Mucosa of gallbladder (tissue), 1 donor: ENCODE measurements around the gene KCNN3. TPM values are rescaled to one million over a fixed set of nuclear protein-coding genes. Genes with fewer than 3 reads are reported as not detected.

Experiments used
- DNase-seq: peaks from one replicate; pipeline ENCODE4 v3.0.0-alpha.2; 2020; ENCODE audit warnings: low spot score
- total RNA-seq: library from RNA; stranded (reverse); gene quantifications from one replicate; pipeline ENCODE4 v1.2.1, GENCODE V29; 2021
- donor health status: DM: no; HTN: no; CAD: no.

The KCNN3 gene
- total RNA-seq, 1 donor from 2014 or later = 3.9 TPM

GRCh38 chr1:154772606-154773506 lies 97.2 kb downstream of the KCNN3 start:
- DNase-seq = no peak

DNA sequence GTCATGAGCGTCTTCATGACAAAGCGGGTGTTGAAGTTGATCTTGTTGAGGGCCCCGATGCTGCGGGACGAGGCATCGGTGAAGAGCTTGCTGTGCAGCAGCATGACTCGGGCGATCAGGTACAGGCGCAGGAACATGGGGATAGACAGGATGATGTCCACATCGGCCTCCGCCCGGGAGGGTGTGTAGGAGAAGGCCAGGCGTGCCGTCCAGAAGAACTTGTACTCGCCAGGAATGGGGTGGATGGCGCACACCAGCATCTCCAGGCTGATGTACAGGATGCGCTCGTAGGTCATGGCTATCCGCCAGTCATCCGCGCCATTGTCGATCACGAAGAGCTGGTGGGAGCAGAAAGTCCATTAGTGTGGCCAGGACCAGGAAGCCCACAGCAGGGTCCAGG lies 98.0 kb downstream of the KCNN3 start:
- DNase-seq = no peak

- no peak for DNase-seq
Observed at GRCh38 chr1:154770897-154771594, 99.0 kb downstream of the KCNN3 start.

DNA sequence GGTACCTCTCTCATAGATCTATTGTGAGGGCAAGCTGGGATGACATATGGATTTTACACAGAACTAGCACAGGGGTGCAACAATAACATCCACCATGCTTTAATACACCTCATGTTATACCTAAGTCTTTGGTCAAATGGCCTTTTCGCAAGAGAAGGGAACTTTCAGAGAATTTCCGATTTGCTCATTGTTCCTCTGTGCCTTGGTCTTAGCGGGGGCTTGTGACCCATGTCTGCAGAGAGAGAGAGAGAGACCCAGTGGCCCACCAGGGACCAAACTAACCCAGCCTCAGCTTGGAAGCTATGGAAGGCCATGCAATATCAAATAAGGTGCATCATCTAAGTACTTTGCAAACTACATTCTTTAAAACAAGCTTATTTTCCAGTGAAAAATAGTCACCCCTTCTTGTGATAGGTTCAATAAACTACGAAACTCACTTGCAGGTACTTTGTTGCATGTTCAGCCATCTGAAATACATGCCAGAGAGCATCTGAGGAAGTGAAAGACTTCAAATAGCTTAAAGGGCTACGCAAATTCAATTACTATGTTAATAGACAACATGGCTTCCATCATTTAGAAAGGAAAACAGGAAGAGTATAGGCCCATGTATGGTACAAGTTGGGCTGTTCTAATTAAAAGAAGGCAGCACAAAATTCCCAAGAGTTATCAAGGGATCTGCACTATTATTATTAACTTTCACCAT lies 100.7 kb downstream of the KCNN3 start:
- no peak for DNase-seq

DNA sequence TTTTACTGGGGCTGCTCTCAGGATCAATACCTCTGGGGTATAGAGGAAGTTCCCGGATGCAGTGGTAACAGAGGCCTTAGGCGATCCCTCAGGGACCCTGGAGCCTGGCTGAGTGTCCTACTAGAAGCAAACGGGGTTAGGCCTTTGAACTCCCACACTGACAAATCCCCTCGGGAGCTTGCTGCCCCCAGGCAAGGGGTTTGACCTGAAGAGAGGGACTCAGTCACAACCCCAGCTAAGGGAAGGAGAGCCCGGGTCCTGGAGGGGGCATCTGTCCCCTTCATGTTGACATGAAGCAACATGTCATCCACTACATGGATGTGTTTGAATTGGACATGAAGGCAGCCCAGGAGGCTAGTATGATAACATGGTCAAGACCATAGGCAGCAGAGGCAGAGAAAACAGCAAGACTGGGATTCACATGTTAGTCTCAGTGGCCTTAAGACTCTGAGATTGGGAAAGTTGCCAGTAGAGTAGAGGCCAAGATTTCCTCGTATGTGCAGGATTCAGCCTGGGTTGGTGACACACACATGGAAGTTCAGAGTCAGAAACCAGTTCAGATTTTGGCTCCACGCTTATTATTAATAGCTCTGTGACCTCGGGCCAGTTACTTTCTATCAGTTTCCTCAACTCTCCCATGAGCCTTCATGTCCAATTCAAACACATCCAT lies 101.5 kb downstream of the KCNN3 start:
- DNase-seq = no peak

GRCh38 chr1:154767315-154768240 lies 102.5 kb downstream of the KCNN3 start:
- DNase-seq = no peak

DNA sequence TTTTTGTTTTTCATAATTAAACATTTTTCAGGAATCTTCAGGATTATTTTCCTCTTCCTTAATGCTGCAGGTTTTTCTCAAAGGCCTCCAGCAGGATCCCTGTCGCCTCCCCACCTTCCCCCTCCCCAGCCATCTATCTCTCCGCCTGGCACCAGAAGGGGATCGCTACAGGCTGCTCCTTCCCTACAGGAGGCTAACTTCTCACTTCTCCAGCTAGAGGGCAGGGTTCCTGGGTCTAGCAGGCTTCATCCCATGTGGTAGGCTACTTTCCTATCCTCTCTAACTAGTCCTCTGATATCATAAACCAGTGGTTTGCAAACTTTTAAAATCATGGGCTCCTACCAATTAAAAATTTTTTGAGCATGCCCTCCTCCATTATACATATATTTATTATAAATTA lies 104.1 kb downstream of the KCNN3 start:
- DNase-seq = no peak

DNA sequence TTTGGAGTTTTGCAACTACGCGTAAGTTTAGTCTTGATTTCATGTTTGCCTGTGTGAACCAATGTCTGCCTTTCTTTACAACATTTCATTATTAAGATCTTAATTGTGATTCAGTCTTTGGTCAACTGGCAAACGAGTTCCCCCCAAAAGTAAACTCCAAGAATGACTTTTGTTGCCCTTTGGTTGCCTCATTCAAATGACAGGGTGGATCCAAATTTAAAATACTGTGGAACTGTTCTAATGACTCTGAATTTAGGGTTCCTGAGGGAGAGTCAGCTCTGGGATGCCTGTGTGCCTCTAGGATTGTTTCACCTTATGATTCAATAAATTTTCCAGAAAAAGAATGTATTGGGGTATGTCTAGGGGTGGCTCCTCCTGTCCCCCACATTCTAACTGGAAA lies 105.3 kb downstream of the KCNN3 start:
- DNase-seq = no peak

DNA sequence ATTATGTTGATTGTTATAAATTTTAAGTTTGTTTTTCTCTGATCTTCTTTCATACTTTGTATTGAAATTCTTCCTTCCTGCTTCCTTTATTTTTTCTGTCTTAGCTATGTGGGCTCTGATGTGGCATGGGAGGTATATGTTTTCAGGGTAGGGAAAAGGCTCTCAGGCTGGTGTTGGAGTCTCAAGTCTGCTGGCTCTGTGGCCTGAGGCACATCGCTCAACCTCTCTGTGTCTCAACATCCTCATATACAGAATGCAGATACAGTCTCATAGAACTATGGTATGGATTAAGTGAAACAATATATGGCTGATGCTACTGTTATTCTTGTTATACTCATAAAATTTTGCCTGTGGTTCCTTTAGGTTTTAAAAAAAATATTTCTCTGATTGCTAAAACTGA lies 105.9 kb downstream of the KCNN3 start:
- DNase-seq = no peak

DNA sequence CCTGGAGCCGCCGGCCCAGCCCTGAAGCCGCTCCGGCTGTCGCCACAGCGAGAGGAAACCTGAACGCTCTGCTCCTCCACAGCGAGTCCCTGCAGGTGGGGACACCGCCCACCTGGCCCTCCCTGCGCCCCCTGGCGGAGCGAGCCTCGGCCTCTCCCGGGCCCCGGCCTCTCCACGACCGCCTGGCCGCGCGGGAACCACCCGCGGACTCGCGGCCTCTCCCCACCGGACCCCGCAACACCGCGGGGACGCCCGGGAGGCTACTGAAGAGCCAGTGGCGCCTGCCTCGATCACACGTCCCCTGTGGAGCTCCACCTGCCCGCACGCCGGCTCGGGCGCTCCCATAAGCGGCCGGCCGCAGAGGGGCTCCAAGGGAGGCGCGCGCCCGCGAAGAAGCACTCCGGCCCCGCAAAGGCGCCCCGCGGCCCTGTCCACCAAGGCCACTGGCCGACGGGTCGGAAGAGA lies 109.6 kb downstream of the KCNN3 start:
- DNase-seq = peak; percentile 65

GRCh38 chr1:154759793-154760192 lies 110.3 kb downstream of the KCNN3 start:
- no peak for DNase-seq

- no peak for DNase-seq
Observed at GRCh38 chr1:154759196-154759595, 110.9 kb downstream of the KCNN3 start.

- no peak for DNase-seq
Observed at GRCh38 chr1:154758346-154758745, 111.7 kb downstream of the KCNN3 start.

- DNase-seq = no peak
Observed at GRCh38 chr1:154756793-154757548, 113.1 kb downstream of the KCNN3 start.

DNA sequence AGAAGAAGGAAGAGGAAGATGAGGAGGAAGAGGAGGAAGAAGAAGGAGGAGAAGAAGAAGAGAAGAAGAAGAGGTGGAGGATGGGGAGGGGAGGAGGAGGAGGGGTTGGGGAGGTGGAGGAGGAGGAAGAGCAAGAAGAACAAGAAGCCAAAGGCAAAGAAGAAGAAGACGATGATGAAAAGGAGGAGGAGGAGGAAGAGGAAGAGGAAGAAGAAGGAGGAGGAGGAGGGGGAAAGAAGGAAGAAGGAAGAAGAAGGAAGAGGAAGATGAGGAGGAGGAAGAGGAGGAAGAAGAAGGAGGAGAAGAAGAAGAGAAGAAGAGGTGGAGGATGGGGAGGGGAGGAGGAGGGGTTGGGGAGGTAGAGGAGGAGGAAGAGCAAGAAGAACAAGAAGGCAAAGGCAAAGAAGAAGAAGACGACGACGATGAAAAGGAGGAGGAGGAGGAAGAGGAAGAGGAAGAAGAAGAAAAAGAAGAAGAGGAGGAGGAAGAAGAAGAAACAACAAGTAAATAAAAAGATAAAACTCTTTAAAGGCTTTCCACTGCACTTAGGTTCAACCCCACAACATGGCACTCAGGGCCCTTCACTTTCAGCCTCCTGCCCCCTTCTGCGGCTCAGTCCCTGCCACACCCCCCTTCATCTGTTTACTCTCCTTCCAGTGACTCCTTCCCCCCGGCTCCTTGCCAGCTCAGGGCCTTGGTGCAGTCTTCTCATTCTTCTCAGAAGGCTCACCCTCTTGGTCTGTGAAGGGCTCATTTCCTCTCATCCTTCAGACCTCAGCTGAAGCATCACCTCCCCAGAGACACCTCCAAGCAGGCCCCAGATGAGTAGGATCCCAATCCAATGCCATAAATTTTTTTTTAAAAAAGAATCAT lies 114.0 kb downstream of the KCNN3 start:
- peak; percentile 45 for DNase-seq

DNA sequence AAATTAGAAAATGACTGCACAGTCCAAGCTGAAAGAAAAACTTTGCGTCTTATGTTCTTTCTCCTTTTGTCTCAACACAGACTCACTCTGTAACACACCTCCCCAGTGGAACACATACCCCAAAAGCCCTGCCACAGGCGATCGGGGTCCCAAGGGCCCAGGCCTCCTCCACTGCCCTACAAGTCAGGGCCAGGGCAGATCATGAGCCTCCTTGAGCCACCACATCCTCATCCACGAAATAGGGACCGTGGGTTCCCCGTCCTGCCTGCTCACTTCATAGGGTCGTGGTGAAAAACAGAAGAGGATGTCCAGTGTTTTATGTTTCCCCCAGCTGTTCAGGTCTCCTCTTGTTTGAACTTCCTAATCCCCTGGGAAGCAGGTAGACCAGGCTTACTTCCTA lies 116.7 kb downstream of the KCNN3 start:
- DNase-seq = no peak

DNA sequence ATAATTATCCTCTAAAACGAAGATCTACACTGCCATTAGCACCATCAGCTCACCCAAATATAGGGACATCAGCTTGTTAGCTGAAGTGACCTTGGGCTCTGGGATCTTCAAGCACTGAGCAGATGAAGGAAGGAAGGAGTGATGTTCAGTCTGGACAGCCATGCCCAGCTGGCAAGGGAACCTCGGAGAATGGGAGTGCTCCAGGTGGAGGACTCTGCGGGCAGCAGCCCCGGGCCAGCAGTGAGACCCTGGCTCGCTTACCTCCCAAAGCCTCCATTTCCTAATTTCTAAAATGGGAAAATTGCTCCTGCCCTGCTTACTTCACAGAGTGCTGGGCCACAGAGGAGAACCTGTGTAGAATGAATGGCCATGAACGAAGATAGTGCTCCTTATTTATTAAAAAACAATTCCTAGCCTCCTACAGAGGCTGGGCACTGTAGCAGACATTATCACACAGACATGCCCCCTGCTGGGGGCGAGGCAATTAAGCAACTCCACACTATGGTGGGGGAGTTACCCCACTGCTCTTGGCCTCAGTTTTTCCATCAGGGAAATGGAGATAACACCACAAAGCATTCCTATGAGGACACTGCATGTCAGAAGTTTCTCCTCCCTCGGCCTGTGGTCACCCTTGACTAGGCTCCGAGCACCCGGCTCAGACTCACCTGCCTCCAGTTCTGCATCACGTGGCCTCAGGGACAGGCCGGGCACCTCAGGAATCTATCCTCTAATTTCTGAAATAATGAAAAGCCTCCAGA lies 117.6 kb downstream of the KCNN3 start:
- no peak for DNase-seq

DNA sequence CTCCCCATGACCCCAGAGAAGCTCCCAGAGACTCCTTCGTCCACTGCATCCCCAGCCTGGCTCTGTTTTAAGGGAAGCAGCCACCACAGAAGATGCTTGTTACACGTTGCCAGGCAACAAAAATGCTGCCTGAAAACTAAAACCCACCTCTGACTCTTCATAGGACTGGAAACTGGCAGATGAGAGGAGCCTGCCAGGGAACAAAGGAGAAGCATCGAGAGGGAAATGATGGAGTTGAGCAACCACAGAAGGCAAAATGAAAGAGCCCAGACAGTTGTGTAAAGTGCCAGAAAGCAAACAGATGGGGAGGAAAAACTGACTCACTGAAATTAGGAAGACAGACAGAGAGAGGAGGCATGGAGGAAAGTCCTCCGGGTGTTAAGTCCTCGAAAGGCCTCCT lies 118.4 kb downstream of the KCNN3 start:
- peak; percentile 38 for DNase-seq
